CD14-positive monocyte (primary cell): Measurements from ENCODE around the gene TMEM116. TPM values are rescaled to one million over a fixed set of nuclear protein-coding genes. Genes with fewer than 3 reads are reported as not detected.
A peak's percentile ranks its signal among the peaks of the same experiment; 100 is the strongest.
"Not testable (repeated sequence)": the region's sequence is repeated elsewhere in the genome, so short reads cannot be mapped to it uniquely, and the experiment has no call there.

Source experiments
- DNase-seq, 3 donors: peaks; one replicate each; pipeline ENCODE4 v3.0.0-alpha.2; 2011 to 2022
- H2AFZ ChIP-seq: 2 replicates; pipeline ENCODE4 v1.6.0; 2012; ENCODE audit warnings: mild to moderate bottlenecking, low read depth, low read length, inconsistent platforms; ENCODE audit not compliant: insufficient read depth, poor library complexity, severe bottlenecking
- H3K27ac ChIP-seq, 2 donors: 1 replicate in 1 of 2; 2 replicates in 1 of 2; pipeline ENCODE4 v1.5.1; 2012 to 2013; ENCODE audit warnings: low read length in 2 of 2, control low read depth in 1 of 2, inconsistent platforms in 1 of 2, low read depth in 1 of 2, mild to moderate bottlenecking in 1 of 2
- H3K27me3 ChIP-seq, 2 donors: one replicate each; pipeline versions ENCODE4 v1.6.0 to v1.6.1; 2011 to 2013; ENCODE audit warnings: low read length in 2 of 2; ENCODE audit not compliant: control insufficient read depth in 2 of 2, insufficient read depth in 2 of 2
- H3K36me3 ChIP-seq, 2 donors: replicated peaks in 1 of 2; 1 replicate in 1 of 2; 2 replicates in 1 of 2; pipeline versions ENCODE4 v1.5.1 to v1.6.1; 2012 to 2013; ENCODE audit warnings: low read length in 2 of 2, control low read depth in 1 of 2, inconsistent platforms in 1 of 2, mild to moderate bottlenecking in 1 of 2; ENCODE audit not compliant: insufficient read depth in 2 of 2, control insufficient read depth in 1 of 2
- H3K4me1 ChIP-seq, 2 donors: 1 replicate in 1 of 2; 2 replicates in 1 of 2; pipeline versions ENCODE4 v1.5.1 to v1.6.1; 2012 to 2013; ENCODE audit warnings: low read length in 2 of 2, control low read depth in 1 of 2, inconsistent platforms in 1 of 2, mild to moderate bottlenecking in 1 of 2, moderate library complexity in 1 of 2; ENCODE audit not compliant: insufficient read depth in 2 of 2, control insufficient read depth in 1 of 2
- H3K4me2 ChIP-seq: replicated peaks from 2 replicates; pipeline ENCODE3; 2012; ENCODE audit warnings: low read length, moderate library complexity, mild to moderate bottlenecking; ENCODE audit not compliant: poor library complexity, severe bottlenecking; ENCODE audit errors: extremely low read depth
- H3K4me3 ChIP-seq, 3 experiments: fragments of 200-600 bp in 1 of 3; sonication (generic) in 1 of 3; replicated peaks in 1 of 3; 1 replicate in 2 of 3; 2 replicates in 1 of 3; pipeline ENCODE4 v1.5.1; 2011 to 2013; ENCODE audit warnings: low read length in 3 of 3, mild to moderate bottlenecking in 3 of 3, control low read depth in 2 of 3, low read depth in 2 of 3, inconsistent platforms in 1 of 3, moderate library complexity in 1 of 3
- H3K79me2 ChIP-seq: 2 replicates; pipeline ENCODE4 v1.6.0; 2012; ENCODE audit warnings: mild to moderate bottlenecking, control low read depth, inconsistent platforms, low read length, moderate library complexity; ENCODE audit not compliant: insufficient read depth
- H3K9ac ChIP-seq: 2 replicates; pipeline ENCODE4 v1.6.0; 2017; ENCODE audit warnings: low read length, mild to moderate bottlenecking; ENCODE audit not compliant: insufficient read depth, poor library complexity, severe bottlenecking
- H3K9me3 ChIP-seq, 2 donors: replicated peaks in 1 of 2; 1 replicate in 1 of 2; 2 replicates in 1 of 2; pipeline versions ENCODE4 v1.5.1 to v1.6.1; 2012 to 2013; ENCODE audit warnings: low read length in 2 of 2, control low read depth in 1 of 2; ENCODE audit not compliant: control insufficient read depth in 1 of 2, insufficient read depth in 1 of 2
- H4K20me1 ChIP-seq: 2 replicates; pipeline ENCODE4 v1.6.0; 2012; ENCODE audit warnings: mild to moderate bottlenecking, low read length, control low read depth, moderate library complexity; ENCODE audit not compliant: insufficient read depth
- H3K27ac Mint-ChIP-seq, 7 donors: one replicate each; pipeline ENCODE4 v1.8.0; 2020; ENCODE audit warnings: mild to moderate bottlenecking in 7 of 7, mixed read lengths in 7 of 7, moderate library complexity in 6 of 7, inconsistent platforms in 2 of 7
- H3K27me3 Mint-ChIP-seq, 3 donors: one replicate each; pipeline ENCODE4 v1.8.0; 2021 to 2022; ENCODE audit warnings: low read depth in 3 of 3, mild to moderate bottlenecking in 3 of 3, mixed read lengths in 3 of 3, moderate library complexity in 3 of 3, inconsistent platforms in 1 of 3
- H3K36me3 Mint-ChIP-seq, 2 donors: one replicate each; pipeline ENCODE4 v1.8.0; 2020; ENCODE audit warnings: mixed read lengths in 2 of 2, inconsistent platforms in 1 of 2, mild to moderate bottlenecking in 1 of 2
- H3K4me1 Mint-ChIP-seq: one replicate; pipeline ENCODE4 v1.8.0; 2020; ENCODE audit warnings: mild to moderate bottlenecking, mixed read lengths
- H3K4me3 Mint-ChIP-seq, 2 donors: one replicate each; pipeline ENCODE4 v1.8.0; 2020; ENCODE audit warnings: mild to moderate bottlenecking in 2 of 2, mixed read lengths in 2 of 2, moderate library complexity in 1 of 2
- H3K9me3 Mint-ChIP-seq, 7 donors: one replicate each; pipeline ENCODE4 v1.8.0; 2020 to 2022; ENCODE audit warnings: mixed read lengths in 7 of 7, mild to moderate bottlenecking in 6 of 7, moderate library complexity in 6 of 7, inconsistent platforms in 2 of 7
- WGBS: methylation state at CpG from one replicate; pipeline ENCODE4 v1.1.5; 2013; ENCODE audit warnings: missing lambda C conversion rate; ENCODE audit not compliant: insufficient coverage; 5-methylcytosine and 5-hydroxymethylcytosine counted together
- intact Hi-C, 2 donors: fragments of 100-400 bp; cut with micrococcal nuclease; formaldehyde crosslinking; loops; one replicate each; pipeline versions ENCODE4 v1.15.0 to v1.15.1; 2023
- polyA plus RNA-seq, 3 donors: library from polyadenylated mRNA; depleted of rRNA in 1 of 3; unstranded in 2 of 3; stranded (reverse) in 1 of 3; fragments of 300-500 nt in 2 of 3; fragments of >200 nt in 1 of 3; fragmentation: Illumina TruSeq in 2 of 3; gene quantifications; 1 replicate in 2 of 3; 2 replicates in 1 of 3; pipeline ENCODE4 v1.2.3, GENCODE V29; 2012 to 2021
- TF ChIP-seq, protein P1 (sequence below): fragments of 200-600 bp; IDR thresholded peaks from one replicate; pipeline ENCODE4 v1.8.0; 2022; ENCODE audit warnings: antibody characterized with exemption, mild to moderate bottlenecking

The TMEM116 gene
- polyA plus RNA-seq, 3 donors: 5.6 to 11.6 (median 8.3) TPM

DNA sequence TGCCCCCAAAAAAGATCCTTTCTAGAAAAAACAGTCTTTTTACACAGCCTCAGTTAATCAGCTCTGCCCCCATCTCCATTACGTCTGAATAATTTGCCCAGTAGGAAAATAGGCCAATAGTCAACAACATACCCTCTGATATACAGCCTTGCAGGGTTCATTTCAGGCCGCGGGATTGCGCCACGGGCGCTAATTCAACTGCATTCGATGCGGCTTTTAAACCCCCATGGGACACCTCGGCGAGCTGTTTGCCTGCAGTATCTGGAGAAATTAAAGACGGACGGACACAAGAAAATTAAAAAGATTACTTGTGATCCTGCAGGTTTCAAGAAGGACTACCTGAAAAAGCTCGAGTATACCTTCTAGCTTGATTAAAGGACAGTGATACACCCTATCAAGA lies 36.4 kb upstream of the TMEM116 start:
- Histone ChIP-seq H3K9me3 (no peaks in the 10 kb centered on the region), H4K20me1 (peaks cover 10% of the 10 kb centered on the region), H3K9ac (no peak overlapping the region), H3K79me2 (no peaks in the 10 kb centered on the region), H3K27me3 (no peaks in the 10 kb centered on the region), H3K4me2 (no peak overlapping the region), H3K27ac (no peak overlapping the region), H3K4me3 (no peak overlapping the region), H2AFZ (no peak overlapping the region), H3K4me1 (peaks cover 0 to 7% of the 10 kb centered on the region in 2 donors), H3K36me3 (peaks cover 87 to 100% of the 10 kb centered on the region in 2 donors)
- 96% methylated on average over 11 of the region's 13 CpGs for WGBS
- intact Hi-C loops: no loop called here
- Mint-ChIP-seq H3K27me3 (no peaks in the 10 kb centered on the region), H3K36me3 (peaks cover 79 to 95% of the 10 kb centered on the region in 2 donors), H3K4me3 (no peak overlapping the region), H3K4me1 (peaks cover 9% of the 10 kb centered on the region), H3K27ac (no peak overlapping the region), H3K9me3 (no peaks in the 10 kb centered on the region)
- TF ChIP-seq, protein P1, sequence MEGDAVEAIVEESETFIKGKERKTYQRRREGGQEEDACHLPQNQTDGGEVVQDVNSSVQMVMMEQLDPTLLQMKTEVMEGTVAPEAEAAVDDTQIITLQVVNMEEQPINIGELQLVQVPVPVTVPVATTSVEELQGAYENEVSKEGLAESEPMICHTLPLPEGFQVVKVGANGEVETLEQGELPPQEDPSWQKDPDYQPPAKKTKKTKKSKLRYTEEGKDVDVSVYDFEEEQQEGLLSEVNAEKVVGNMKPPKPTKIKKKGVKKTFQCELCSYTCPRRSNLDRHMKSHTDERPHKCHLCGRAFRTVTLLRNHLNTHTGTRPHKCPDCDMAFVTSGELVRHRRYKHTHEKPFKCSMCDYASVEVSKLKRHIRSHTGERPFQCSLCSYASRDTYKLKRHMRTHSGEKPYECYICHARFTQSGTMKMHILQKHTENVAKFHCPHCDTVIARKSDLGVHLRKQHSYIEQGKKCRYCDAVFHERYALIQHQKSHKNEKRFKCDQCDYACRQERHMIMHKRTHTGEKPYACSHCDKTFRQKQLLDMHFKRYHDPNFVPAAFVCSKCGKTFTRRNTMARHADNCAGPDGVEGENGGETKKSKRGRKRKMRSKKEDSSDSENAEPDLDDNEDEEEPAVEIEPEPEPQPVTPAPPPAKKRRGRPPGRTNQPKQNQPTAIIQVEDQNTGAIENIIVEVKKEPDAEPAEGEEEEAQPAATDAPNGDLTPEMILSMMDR: no peak
- DNase-seq: no peak

DNA sequence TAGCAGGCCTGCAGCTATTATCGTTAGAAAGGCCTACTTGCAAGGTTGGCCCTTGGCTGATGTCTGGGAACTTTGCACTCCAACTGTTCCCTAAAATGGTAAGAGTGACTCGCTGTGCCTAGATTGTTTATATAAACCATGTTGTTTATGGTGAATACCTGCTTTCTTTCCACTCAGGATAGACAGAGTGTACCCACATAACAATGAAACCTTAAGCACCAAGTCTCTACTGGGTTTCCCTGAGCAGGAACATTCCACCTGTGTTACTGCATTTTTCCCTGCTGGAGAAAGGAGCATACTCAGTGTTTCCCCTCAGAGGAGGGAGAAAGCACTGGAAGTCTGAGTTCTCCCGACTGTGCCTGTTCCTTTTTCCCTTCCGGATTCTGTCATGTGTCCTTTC lies 33.0 kb upstream of the TMEM116 start:
- H4K20me1 ChIP-seq: peaks cover 10% of the 10 kb centered on the region
- no peak overlapping the region for H3K27ac ChIP-seq
- intact Hi-C loops: no loop called here
- H3K9ac ChIP-seq: no peak overlapping the region
- no peak overlapping the region for H3K4me3 Mint-ChIP-seq
- WGBS: 93% methylated on average over 3 of the region's 4 CpGs
- H3K27ac Mint-ChIP-seq: no peak overlapping the region
- H3K4me3 ChIP-seq: no peak overlapping the region
- H2AFZ ChIP-seq: no peak overlapping the region
- peaks cover 67 to 91% of the 10 kb centered on the region in 2 donors for H3K36me3 Mint-ChIP-seq
- H3K4me1 ChIP-seq: peaks cover 0 to 7% of the 10 kb centered on the region in 2 donors
- H3K4me2 ChIP-seq: no peak overlapping the region
- no peaks in the 10 kb centered on the region for H3K27me3 Mint-ChIP-seq
- no peak for DNase-seq
- no peaks in the 10 kb centered on the region for H3K27me3 ChIP-seq
- H3K9me3 ChIP-seq: no peaks in the 10 kb centered on the region
- H3K36me3 ChIP-seq: peaks cover 82 to 100% of the 10 kb centered on the region in 2 donors
- TF ChIP-seq, protein P1: no peak
- peaks cover 9% of the 10 kb centered on the region for H3K4me1 Mint-ChIP-seq
- H3K9me3 Mint-ChIP-seq: no peaks in the 10 kb centered on the region
- H3K79me2 ChIP-seq: no peaks in the 10 kb centered on the region

DNA sequence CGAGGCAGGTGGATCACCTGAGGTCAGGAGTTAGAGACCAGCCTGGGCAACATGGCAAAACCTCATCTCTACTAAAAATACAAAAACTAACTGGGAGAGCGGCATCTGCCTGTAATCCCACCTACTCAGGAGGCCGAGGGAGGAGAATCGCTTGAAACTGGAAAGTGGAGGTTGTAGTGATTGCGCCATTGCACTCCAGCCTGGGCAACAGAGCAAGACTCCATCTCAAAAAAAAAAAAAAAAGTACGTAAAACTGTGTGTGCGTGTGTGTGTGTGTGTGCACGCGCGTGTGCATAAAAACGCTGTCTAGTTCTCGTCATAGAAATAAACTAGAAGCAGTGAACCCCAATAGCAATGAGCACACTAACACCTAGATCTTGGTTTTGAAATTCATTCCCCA lies 23.6 kb upstream of the TMEM116 start:
- H3K27me3 ChIP-seq, H3K4me2 ChIP-seq, H3K9me3 Mint-ChIP-seq, H3K79me2 ChIP-seq, H3K4me1 Mint-ChIP-seq, intact Hi-C loops, H3K9me3 ChIP-seq, H3K4me1 ChIP-seq, H2AFZ ChIP-seq, DNase-seq, H3K4me3 Mint-ChIP-seq, H3K9ac ChIP-seq, H3K27ac ChIP-seq, H3K4me3 ChIP-seq, H4K20me1 ChIP-seq, H3K27me3 Mint-ChIP-seq: not testable (repeated sequence)
- Mint-ChIP-seq H3K36me3 (peaks cover 64 to 82% of the 10 kb centered on the region in 2 donors), H3K27ac (peak overlapping the region in 2 of 7 donors; percentile 14 to 43)
- 93% methylated on average over 5 of the region's 12 CpGs for WGBS
- peaks cover 80 to 95% of the 10 kb centered on the region in 2 donors for H3K36me3 ChIP-seq
